ENCODE data around the gene PTCHD1. TPM values are rescaled to one million over a fixed set of nuclear protein-coding genes. Genes with fewer than 3 reads are reported as not detected.
A peak's percentile ranks its signal among the peaks of the same experiment; 100 is the strongest.

Gene PTCHD1
- polyA plus RNA-seq, 2 of the 4 experiments (the other 2 are of a cell fraction), result not detected

DNA sequence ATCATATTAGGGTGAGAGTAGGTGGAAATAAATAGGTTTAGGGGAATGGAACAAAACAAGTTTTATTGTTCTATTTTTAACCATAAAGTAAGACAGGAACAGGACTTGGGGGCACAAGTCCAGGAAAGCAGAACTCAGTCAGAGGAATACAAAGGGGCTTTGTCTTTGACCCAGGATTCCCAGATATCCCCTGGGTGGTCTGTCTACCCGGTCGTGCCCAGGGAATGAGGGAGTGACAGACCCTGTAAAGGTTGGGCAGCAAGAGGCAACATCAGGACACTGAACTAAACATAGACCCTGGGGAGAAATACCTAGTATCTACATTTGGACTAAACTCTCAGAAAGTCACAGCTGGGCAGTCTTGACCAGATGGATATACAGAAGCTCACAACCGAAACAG lies 50.6 kb downstream of the PTCHD1 start:
- WGBS (ENCODE audit: missing lambda C conversion rate), result 11% methylated on average over 3 of the region's 3 CpGs
- Histone ChIP-seq H3K4me2 (no peak overlapping the region), H3K4me3 (no peak overlapping the region), H3K27ac (no peak overlapping the region), H3K4me1 (no peaks in the 10 kb centered on the region), H3K9me3 (no peaks in the 10 kb centered on the region)
- CTCF ChIA-PET, result no interaction called here
- FAIRE-seq (no peak), ATAC-seq (no peak), DNase-seq (ENCODE audit: low read depth in 1 of 2, low spot score in 1 of 2) (no peak)
- POLR2A ChIA-PET, result no interaction called here
- TF ChIP-seq RNF2 (IDR thresholded peaks at IDR 0.05; ENCODE audit: borderline replicate concordance, low read depth), result no peak
- TF ChIP-seq HDAC2 (IDR thresholded peaks at IDR 0.05), result no peak

- FAIRE-seq (peak; percentile 91), ATAC-seq (no peak), DNase-seq (ENCODE audit: low read depth in 1 of 2, low spot score in 1 of 2) (no peak)
- H3K9me3 ChIP-seq, result no peaks in the 10 kb centered on the region
- H3K4me3 ChIP-seq, result no peak overlapping the region
- POLR2A ChIA-PET, result no interaction called here
- H3K4me1 ChIP-seq, result no peaks in the 10 kb centered on the region
- TF ChIP-seq, protein P1, sequence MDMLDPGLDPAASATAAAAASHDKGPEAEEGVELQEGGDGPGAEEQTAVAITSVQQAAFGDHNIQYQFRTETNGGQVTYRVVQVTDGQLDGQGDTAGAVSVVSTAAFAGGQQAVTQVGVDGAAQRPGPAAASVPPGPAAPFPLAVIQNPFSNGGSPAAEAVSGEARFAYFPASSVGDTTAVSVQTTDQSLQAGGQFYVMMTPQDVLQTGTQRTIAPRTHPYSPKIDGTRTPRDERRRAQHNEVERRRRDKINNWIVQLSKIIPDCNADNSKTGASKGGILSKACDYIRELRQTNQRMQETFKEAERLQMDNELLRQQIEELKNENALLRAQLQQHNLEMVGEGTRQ (IDR thresholded peaks at IDR 0.05), result no peak
- no peak for TF ChIP-seq REST (IDR thresholded peaks at IDR 0.05)
- no peak for TF ChIP-seq ZSCAN20 (CRISPR knock-in tag; IDR thresholded peaks at IDR 0.05)
- no peak for TF ChIP-seq RFX5 (IDR thresholded peaks at IDR 0.05)
- TF ChIP-seq, protein P2, sequence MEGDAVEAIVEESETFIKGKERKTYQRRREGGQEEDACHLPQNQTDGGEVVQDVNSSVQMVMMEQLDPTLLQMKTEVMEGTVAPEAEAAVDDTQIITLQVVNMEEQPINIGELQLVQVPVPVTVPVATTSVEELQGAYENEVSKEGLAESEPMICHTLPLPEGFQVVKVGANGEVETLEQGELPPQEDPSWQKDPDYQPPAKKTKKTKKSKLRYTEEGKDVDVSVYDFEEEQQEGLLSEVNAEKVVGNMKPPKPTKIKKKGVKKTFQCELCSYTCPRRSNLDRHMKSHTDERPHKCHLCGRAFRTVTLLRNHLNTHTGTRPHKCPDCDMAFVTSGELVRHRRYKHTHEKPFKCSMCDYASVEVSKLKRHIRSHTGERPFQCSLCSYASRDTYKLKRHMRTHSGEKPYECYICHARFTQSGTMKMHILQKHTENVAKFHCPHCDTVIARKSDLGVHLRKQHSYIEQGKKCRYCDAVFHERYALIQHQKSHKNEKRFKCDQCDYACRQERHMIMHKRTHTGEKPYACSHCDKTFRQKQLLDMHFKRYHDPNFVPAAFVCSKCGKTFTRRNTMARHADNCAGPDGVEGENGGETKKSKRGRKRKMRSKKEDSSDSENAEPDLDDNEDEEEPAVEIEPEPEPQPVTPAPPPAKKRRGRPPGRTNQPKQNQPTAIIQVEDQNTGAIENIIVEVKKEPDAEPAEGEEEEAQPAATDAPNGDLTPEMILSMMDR (IDR thresholded peaks at IDR 0.05), result no peak
- TF ChIP-seq ZFP36 (IDR thresholded peaks at IDR 0.05; ENCODE audit: borderline replicate concordance, partially characterized antibody), result no peak
- no peak for TF ChIP-seq NPAS2 (CRISPR knock-in tag; IDR thresholded peaks at IDR 0.05; ENCODE audit: borderline replicate concordance)
- no peak for TF ChIP-seq POLR2A (IDR thresholded peaks at IDR 0.05; ENCODE audit: low read length)
- no peak for TF ChIP-seq NFE2L2 (conservative IDR thresholded peaks at IDR 0.05; ENCODE audit: low read length)
- TF ChIP-seq KDM1A (IDR thresholded peaks at IDR 0.05; ENCODE audit: low read depth), result no peak
- TF ChIP-seq ELK1 (IDR thresholded peaks at IDR 0.05; ENCODE audit: low read depth, low read length), result no peak
- TF ChIP-seq EHMT2 (IDR thresholded peaks at IDR 0.05; ENCODE audit: low read depth), result no peak
- TF ChIP-seq MAX (IDR thresholded peaks at IDR 0.05), result no peak
- TF ChIP-seq FOXS1 (CRISPR knock-in tag; IDR thresholded peaks at IDR 0.05), result no peak
- TF ChIP-seq, protein P3, sequence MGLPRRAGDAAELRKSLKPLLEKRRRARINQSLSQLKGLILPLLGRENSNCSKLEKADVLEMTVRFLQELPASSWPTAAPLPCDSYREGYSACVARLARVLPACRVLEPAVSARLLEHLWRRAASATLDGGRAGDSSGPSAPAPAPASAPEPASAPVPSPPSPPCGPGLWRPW (IDR thresholded peaks at IDR 0.05), result no peak
- TF ChIP-seq CBX8 (IDR thresholded peaks at IDR 0.05), result no peak
- CTCF ChIA-PET, result no interaction called here
- no peak overlapping the region for H3K4me2 ChIP-seq
- H3K27ac ChIP-seq, result no peak overlapping the region
These were observed 51.6 kb downstream of the PTCHD1 start for GRCh38 chrX:23386260-23386659.
